HG03196 (cell line): Measurements from ENCODE around the gene SMIM22.
A peak's percentile ranks its signal among the peaks of the same experiment; 100 is the strongest.

Experiments used
- ATAC-seq: cut with Tn5 transposase; IDR thresholded peaks from one replicate; pipeline ENCODE4 v1.9.1; 2021; ENCODE audit not compliant: unreplicated experiment

Gene SMIM22

GRCh38 chr16:4795828-4796572 is 831 bp downstream of the SMIM22 start:
- no peak for ATAC-seq

DNA sequence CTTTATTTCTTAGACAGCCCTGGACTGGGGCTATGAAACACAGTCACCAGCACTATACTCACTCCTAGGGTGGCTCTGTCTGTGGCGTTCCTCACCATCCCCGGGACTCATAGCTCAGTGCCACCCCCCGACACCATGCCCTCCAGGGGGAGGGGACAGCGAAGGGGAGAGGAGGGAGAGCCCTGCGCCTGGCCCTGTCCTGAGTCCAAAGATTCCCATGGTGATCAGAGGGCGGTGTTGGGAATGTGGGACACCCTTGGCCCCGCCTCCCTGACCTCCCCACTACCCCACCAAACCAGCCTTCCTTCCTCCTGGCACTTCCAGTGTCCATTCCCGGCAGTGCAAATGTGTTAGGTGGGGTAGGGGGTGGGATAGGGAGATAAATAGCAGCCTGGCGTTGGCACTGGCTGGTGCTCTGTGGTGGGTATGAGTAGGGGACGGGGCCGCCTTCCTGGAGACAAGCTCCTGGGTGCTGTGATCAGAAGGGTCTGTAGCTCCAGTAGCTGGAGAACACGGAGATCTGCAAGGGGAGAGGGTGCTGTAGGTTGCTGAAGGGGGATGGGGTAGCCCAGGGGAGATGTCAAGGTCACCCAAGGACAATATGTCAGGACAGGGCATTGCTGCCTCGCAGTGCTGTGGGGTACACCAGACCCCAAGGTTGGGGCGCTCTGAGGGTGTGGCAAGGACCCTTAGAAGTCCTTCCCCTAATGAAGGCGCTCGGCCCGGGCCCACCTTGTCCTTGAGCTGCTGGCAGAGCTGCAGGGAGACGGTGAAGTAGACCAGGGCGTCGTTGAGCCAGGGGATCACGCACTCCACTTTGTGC is 2.0 kb downstream of the SMIM22 start:
- ATAC-seq: no peak

DNA sequence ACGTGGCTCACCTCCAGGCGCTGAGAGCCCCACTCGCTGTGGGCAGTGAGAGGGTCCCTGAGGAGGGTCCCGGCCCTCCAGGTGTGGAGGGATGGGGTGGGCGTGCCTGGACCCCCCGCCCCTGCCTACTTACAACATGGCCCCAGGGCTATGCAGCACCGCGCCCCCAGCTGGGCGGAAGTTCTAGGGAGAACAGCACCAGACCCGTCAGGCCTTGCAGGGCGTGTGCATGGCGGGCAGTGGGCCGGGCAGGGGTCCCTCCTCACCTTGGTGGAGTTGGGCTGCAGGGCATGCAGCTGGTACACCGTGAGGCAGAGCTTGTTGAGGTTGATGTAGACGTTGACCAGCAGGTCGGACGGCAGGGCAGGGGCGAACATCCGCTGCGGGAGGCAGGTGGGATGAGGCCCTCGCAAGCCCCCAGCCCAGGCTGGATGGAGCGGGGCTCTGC is 2.7 kb downstream of the SMIM22 start:
- ATAC-seq: no peak

GRCh38 chr16:4798456-4798855 is 3.3 kb downstream of the SMIM22 start:
- no peak for ATAC-seq

- ATAC-seq: no peak
Measured at GRCh38 chr16:4799171-4799855, 4.1 kb downstream of the SMIM22 start.

GRCh38 chr16:4800290-4801041 is 5.3 kb downstream of the SMIM22 start:
- no peak for ATAC-seq

GRCh38 chr16:4801051-4801961 is 6.1 kb downstream of the SMIM22 start:
- no peak for ATAC-seq

DNA sequence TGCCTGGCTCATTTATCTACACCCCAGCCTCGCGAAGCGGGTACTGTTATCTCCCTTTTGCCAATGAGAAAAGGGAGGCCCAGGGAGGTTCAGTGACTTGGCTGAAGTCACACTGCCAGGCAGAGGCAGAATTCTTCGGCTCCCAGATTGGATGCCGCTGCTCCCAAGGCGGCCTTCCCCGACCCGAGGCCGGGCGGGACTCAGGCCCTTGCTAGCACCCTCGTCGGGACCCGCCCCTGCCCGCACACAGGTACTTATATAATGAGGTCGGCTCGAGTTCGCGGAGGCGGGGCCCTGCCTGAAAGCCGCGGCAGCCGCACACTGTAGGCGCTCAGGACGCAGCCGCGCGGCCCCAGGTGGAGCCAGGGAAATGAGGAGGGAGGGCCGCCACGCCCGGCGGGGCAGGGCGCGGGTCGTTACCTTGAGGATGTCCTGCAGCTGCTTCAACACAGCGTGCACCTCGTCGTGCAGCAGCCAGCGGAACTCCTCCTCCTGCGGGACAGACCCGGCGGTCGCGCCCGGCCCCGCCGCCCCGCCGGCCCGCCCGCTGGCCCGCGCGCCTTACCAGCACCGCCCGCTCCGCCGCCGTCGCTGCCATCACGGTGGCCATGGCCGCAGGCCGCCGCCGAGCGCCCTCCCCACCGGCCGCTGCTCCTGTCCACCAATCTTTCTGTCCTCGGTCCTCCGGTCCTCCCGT is 6.9 kb downstream of the SMIM22 start, which contains the start of gene ROGDI:
Gene ROGDI, minus strand, starts transcription at position 672 of the 697 bp plus-strand sequence. Its CDS starts 62 bp downstream, at position 610.
- peak; percentile 44 for ATAC-seq

DNA sequence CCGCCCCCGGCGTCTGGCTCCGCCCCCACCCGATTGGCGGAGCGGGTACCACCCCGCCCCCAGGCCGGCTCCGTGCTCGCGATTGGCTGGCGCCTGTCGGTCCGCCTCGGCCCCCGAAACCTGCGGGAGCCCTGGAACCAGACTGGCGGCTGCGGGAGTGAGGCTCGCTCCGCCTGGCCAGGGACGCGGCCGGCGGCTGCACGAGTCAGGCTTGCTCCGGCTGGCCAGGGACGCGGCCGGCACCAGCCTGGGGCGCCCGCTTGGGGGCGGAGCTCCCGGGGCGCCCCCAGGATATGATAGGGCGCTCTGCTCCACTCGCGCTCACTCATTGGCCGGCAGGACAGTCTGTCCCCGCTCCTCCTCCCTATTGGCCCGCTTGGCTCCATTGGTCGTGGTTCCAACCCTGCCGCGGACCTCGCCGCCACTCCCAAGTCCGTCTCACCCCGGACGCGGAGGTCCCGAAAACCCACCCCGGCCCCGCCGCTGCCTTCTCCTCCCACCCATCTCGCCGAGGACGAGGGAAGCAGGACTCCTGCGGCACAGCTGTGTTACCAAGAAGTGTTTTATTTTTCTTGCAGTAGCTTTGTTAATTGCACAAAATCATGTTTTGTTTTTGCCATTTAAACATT is 7.6 kb downstream of the SMIM22 start:
- peak; percentile 86 for ATAC-seq

DNA sequence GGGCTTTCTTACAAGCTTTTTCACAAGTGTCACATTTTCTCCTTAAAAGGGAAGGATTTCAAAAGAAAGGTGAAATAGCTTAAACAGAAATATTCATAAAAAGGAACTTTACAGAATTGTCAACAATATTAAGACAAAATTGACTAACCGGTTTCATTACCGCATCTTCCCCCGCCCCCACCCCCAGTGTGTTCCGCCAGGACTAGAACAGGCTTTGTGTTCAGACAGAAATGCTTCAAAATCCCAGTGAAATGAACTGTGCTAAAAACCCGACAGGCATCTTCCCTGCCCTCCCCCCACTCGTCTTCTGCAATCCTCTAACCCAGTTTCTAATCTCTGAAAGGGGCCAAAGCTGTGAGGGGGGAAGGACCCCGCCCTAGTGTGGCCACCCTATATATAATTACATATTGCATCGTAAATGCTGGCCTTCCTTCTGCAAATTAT is 8.3 kb downstream of the SMIM22 start:
- no peak for ATAC-seq

GRCh38 chr16:4803898-4804762 is 9.0 kb downstream of the SMIM22 start:
- ATAC-seq: no peak

DNA sequence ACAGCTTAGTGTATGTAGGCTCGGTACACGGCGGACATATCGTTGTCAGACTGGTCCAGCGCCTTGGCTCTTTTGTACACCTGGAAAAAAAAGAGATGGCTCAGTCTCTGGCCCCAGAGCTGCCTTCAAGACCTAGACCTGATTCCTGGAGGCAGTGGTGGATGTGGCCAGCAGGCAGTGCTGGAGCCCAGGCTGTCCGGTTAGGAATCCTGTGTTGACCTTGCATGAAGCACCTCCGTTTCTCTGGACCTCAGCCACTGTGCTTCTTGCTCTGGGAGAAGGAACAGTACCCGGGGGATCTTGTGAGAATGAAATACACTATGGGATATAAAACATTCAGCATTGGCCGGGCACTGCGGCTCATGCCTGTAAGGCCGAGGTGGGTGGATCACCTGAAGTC is 10.1 kb downstream of the SMIM22 start:
- ATAC-seq: no peak

DNA sequence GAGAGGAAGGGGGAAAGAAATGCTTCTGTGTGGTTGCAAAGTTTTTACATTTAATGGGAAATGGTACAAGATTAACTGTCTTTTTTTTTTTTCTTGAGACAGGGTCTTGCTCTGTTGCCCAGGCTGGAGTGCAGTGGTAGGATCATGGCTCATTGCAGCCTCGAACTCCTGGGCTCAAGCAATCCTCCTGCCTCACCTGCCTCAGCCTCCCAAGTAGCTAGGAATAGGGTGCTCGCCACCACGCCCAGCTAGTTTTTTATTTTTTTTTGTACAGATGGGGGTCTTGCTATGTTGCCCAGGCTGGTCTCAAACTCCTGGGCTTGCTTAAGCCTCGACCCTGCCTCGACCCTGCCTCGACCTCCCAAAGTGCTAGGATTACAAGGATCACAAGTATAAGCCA is 11.1 kb downstream of the SMIM22 start:
- ATAC-seq: no peak

- no peak for ATAC-seq
Measured at GRCh38 chr16:4811242-4811641, 16.1 kb downstream of the SMIM22 start.

GRCh38 chr16:4811773-4812172 is 16.6 kb downstream of the SMIM22 start:
- no peak for ATAC-seq

GRCh38 chr16:4813251-4814003 is 18.3 kb downstream of the SMIM22 start:
- no peak for ATAC-seq

GRCh38 chr16:4814046-4814445 is 18.9 kb downstream of the SMIM22 start:
- no peak for ATAC-seq
